ENCODE data around the gene EFCAB11.

EFCAB11 gene

GRCh38 chr14:89973234-89973823 is 18.8 kb upstream of the EFCAB11 start:
- no peak overlapping the region for H2AFZ ChIP-seq (ENCODE audit: low read length)
- peak; percentile 91 for TF ChIP-seq CTCF (IDR thresholded peaks at IDR 0.05; ENCODE audit: low read length)
- TF ChIP-seq EZH2 (IDR thresholded peaks at IDR 0.05; ENCODE audit: borderline replicate concordance, low read length), result no peak
- H3K9ac ChIP-seq (ENCODE audit: low read length), result no peak overlapping the region
- peaks cover 69% of the 10 kb centered on the region for H3K36me3 ChIP-seq (ENCODE audit: insufficient read depth, low read length)
- H3K79me2 ChIP-seq (ENCODE audit: insufficient read depth, low read length), result no peaks in the 10 kb centered on the region
- no peaks in the 10 kb centered on the region for H3K27me3 ChIP-seq (ENCODE audit: insufficient read depth, low read length)
- no peaks in the 10 kb centered on the region for H4K20me1 ChIP-seq (ENCODE audit: insufficient read depth, low read length)
- H3K9me2 ChIP-seq (ENCODE audit: low read depth, low read length), result no peaks in the 10 kb centered on the region
- H3K4me3 ChIP-seq (ENCODE audit: low read depth, low read length, poor library complexity, severe bottlenecking), result no peak overlapping the region
- H3F3A ChIP-seq (ENCODE audit: insufficient read depth, low read length), result no peaks in the 10 kb centered on the region
- H3K4me1 ChIP-seq (ENCODE audit: insufficient read depth, low read length, severe bottlenecking), result no peaks in the 10 kb centered on the region
- no peak overlapping the region for H3K4me2 ChIP-seq (ENCODE audit: low read length)
- no peak overlapping the region for H3K27ac ChIP-seq (ENCODE audit: low read depth, low read length, poor library complexity, severe bottlenecking)
- no peaks in the 10 kb centered on the region for H3K9me3 ChIP-seq (ENCODE audit: low read length)

GRCh38 chr14:89965839-89966238 is 11.3 kb upstream of the EFCAB11 start:
- Histone ChIP-seq H3K9ac (ENCODE audit: low read length) (no peak overlapping the region), H3K9me3 (ENCODE audit: low read length) (no peaks in the 10 kb centered on the region), H3F3A (ENCODE audit: insufficient read depth, low read length) (no peaks in the 10 kb centered on the region), H3K27ac (ENCODE audit: low read depth, low read length, poor library complexity, severe bottlenecking) (no peak overlapping the region), H4K20me1 (ENCODE audit: insufficient read depth, low read length) (no peaks in the 10 kb centered on the region), H3K79me2 (ENCODE audit: insufficient read depth, low read length) (no peaks in the 10 kb centered on the region), H2AFZ (ENCODE audit: low read length) (no peak overlapping the region), H3K9me2 (ENCODE audit: low read depth, low read length) (no peaks in the 10 kb centered on the region), H3K4me2 (ENCODE audit: low read length) (no peak overlapping the region), H3K36me3 (ENCODE audit: insufficient read depth, low read length) (peaks cover 83% of the 10 kb centered on the region), H3K27me3 (ENCODE audit: insufficient read depth, low read length) (no peaks in the 10 kb centered on the region), H3K4me3 (ENCODE audit: low read depth, low read length, poor library complexity, severe bottlenecking) (no peak overlapping the region), H3K4me1 (ENCODE audit: insufficient read depth, low read length, severe bottlenecking) (no peaks in the 10 kb centered on the region)
- TF ChIP-seq CTCF (IDR thresholded peaks at IDR 0.05; ENCODE audit: low read length), result no peak
- TF ChIP-seq EZH2 (IDR thresholded peaks at IDR 0.05; ENCODE audit: borderline replicate concordance, low read length), result no peak

- Histone ChIP-seq H3K9me2 (ENCODE audit: low read depth, low read length) (no peaks in the 10 kb centered on the region), H4K20me1 (ENCODE audit: insufficient read depth, low read length) (no peaks in the 10 kb centered on the region), H3K36me3 (ENCODE audit: insufficient read depth, low read length) (peaks cover 81% of the 10 kb centered on the region), H2AFZ (ENCODE audit: low read length) (no peak overlapping the region), H3K27ac (ENCODE audit: low read depth, low read length, poor library complexity, severe bottlenecking) (no peak overlapping the region), H3K9me3 (ENCODE audit: low read length) (no peaks in the 10 kb centered on the region), H3K27me3 (ENCODE audit: insufficient read depth, low read length) (no peaks in the 10 kb centered on the region), H3K4me3 (ENCODE audit: low read depth, low read length, poor library complexity, severe bottlenecking) (no peak overlapping the region), H3K4me2 (ENCODE audit: low read length) (no peak overlapping the region), H3K79me2 (ENCODE audit: insufficient read depth, low read length) (no peaks in the 10 kb centered on the region), H3F3A (ENCODE audit: insufficient read depth, low read length) (no peaks in the 10 kb centered on the region), H3K4me1 (ENCODE audit: insufficient read depth, low read length, severe bottlenecking) (no peaks in the 10 kb centered on the region), H3K9ac (ENCODE audit: low read length) (no peak overlapping the region)
- TF ChIP-seq CTCF (IDR thresholded peaks at IDR 0.05; ENCODE audit: low read length) (no peak), EZH2 (IDR thresholded peaks at IDR 0.05; ENCODE audit: borderline replicate concordance, low read length) (no peak)
Observed at GRCh38 chr14:89963288-89963978, 8.9 kb upstream of the EFCAB11 start.
